GM23338 (cell line): ENCODE measurements around the gene INSL6. TPM values are rescaled to one million over a fixed set of nuclear protein-coding genes. Genes with fewer than 3 reads are reported as not detected.

Experiments
- ATAC-seq: fragments of 200-7000 bp; cut with Tn5 transposase; 3 replicates; pipeline ENCODE4 v1.9.1; 2020
- DNase-seq: peaks from one replicate; pipeline ENCODE4 v3.0.0-alpha.2; 2015; ENCODE audit warnings: low spot score
- H2AFZ ChIP-seq: fragments of 200-600 bp; sonication (generic); 2 replicates; pipeline ENCODE4 v1.8.0; 2016; ENCODE audit warnings: antibody characterized with exemption, mild to moderate bottlenecking, moderate library complexity
- H3F3A ChIP-seq: fragments of 200-600 bp; sonication (generic); replicated peaks from 2 replicates; pipeline ENCODE4 v1.8.0; 2017; ENCODE audit warnings: antibody characterized with exemption, mixed run types, low read depth
- H3K27ac ChIP-seq: fragments of 200-600 bp; sonication (generic); 2 replicates; pipeline ENCODE4 v1.6.1; 2016; ENCODE audit warnings: low read depth
- H3K27me3 ChIP-seq: fragments of 200-600 bp; sonication (generic); 2 replicates; pipeline ENCODE4 v1.8.0; 2016; ENCODE audit warnings: mild to moderate bottlenecking, mixed run types, moderate library complexity; ENCODE audit not compliant: insufficient read depth
- H3K36me3 ChIP-seq: fragments of 200-600 bp; sonication (generic); 2 replicates; pipeline ENCODE4 v1.8.0; 2016; ENCODE audit warnings: mild to moderate bottlenecking; ENCODE audit not compliant: insufficient read depth
- H3K4me1 ChIP-seq: fragments of 200-600 bp; sonication (generic); 2 replicates; pipeline ENCODE4 v1.8.0; 2016; ENCODE audit warnings: mild to moderate bottlenecking, moderate library complexity; ENCODE audit not compliant: insufficient read depth
- H3K4me2 ChIP-seq: fragments of 200-600 bp; sonication (generic); 2 replicates; pipeline ENCODE4 v1.7.1; 2017; ENCODE audit warnings: mixed run types
- H3K4me3 ChIP-seq: fragments of 200-600 bp; sonication (generic); 2 replicates; pipeline ENCODE4 v1.6.1; 2016; ENCODE audit warnings: mixed run types
- H3K79me2 ChIP-seq: fragments of 200-600 bp; sonication (generic); replicated peaks from 2 replicates; pipeline ENCODE4 v1.8.0; 2017; ENCODE audit warnings: mild to moderate bottlenecking; ENCODE audit not compliant: insufficient read depth
- H3K9me2 ChIP-seq: fragments of 200-600 bp; sonication (generic); 2 replicates; pipeline ENCODE4 v1.8.0; 2017; ENCODE audit not compliant: insufficient read depth
- H4K20me1 ChIP-seq: fragments of 200-600 bp; sonication (generic); replicated peaks from 2 replicates; pipeline ENCODE4 v1.8.0; 2017; ENCODE audit warnings: mild to moderate bottlenecking; ENCODE audit not compliant: insufficient read depth
- H3K27ac Mint-ChIP-seq: 2 replicates; pipeline ENCODE4 v1.8.0; 2020; ENCODE audit warnings: inconsistent platforms, mild to moderate bottlenecking, moderate library complexity, mixed read lengths
- H3K27me3 Mint-ChIP-seq: 3 replicates; pipeline ENCODE4 v1.8.0; 2022; ENCODE audit warnings: low read depth, mild to moderate bottlenecking, moderate library complexity, mixed read lengths, inconsistent platforms; ENCODE audit not compliant: insufficient read depth, poor library complexity
- H3K36me3 Mint-ChIP-seq: 3 replicates; pipeline ENCODE4 v1.8.0; 2021; ENCODE audit warnings: low read depth, mild to moderate bottlenecking, inconsistent platforms, moderate library complexity, mixed read lengths
- H3K4me1 Mint-ChIP-seq: 3 replicates; pipeline ENCODE4 v1.8.0; 2020; ENCODE audit warnings: mild to moderate bottlenecking, inconsistent platforms, mixed read lengths
- H3K4me3 Mint-ChIP-seq: 3 replicates; pipeline ENCODE4 v1.8.0; 2021; ENCODE audit warnings: moderate library complexity, mild to moderate bottlenecking, inconsistent platforms, mixed read lengths
- H3K9me3 Mint-ChIP-seq: 3 replicates; pipeline ENCODE4 v1.8.0; 2020; ENCODE audit warnings: moderate library complexity, mild to moderate bottlenecking, inconsistent platforms, mixed read lengths
- CREB1 ChIP-seq: fragments of 250-450 bp; sonication (Bioruptor Pico); IDR thresholded peaks from 2 replicates; pipeline ENCODE4 v1.5.0; 2020; ENCODE audit warnings: low read depth, mild to moderate bottlenecking, moderate library complexity
- EZH2 ChIP-seq: fragments of 200-600 bp; sonication (generic); IDR thresholded peaks from one replicate; pipeline ENCODE4 v1.8.0; 2017; ENCODE audit warnings: antibody characterized with exemption, mild to moderate bottlenecking, low read depth; ENCODE audit not compliant: unreplicated experiment
- EZH2phosphoT487 ChIP-seq: fragments of 200-600 bp; sonication (generic); IDR thresholded peaks from one replicate; pipeline ENCODE4 v1.8.1; 2018; ENCODE audit warnings: antibody characterized with exemption; ENCODE audit not compliant: unreplicated experiment
- JUNB ChIP-seq: IDR thresholded peaks from one replicate; pipeline ENCODE4 v1.6.1; 2016; ENCODE audit warnings: antibody characterized with exemption; ENCODE audit not compliant: unreplicated experiment
- NANOG ChIP-seq: IDR thresholded peaks from 2 replicates; pipeline ENCODE4 v1.6.1; 2016; ENCODE audit warnings: antibody characterized with exemption, borderline replicate concordance
- POLR2AphosphoS5 ChIP-seq: IDR thresholded peaks from 2 replicates; pipeline ENCODE4 v1.6.1; 2016; ENCODE audit warnings: antibody characterized with exemption, low read depth
- STAT1 ChIP-seq: IDR thresholded peaks from one replicate; pipeline ENCODE4 v1.6.1; 2016; ENCODE audit warnings: antibody characterized with exemption; ENCODE audit not compliant: unreplicated experiment
- ZNF114 ChIP-seq: fragments of 250-450 bp; sonication (Bioruptor Pico); IDR thresholded peaks from 2 replicates; pipeline ENCODE4 v1.5.0; 2020; ENCODE audit warnings: mild to moderate bottlenecking, moderate library complexity
- ZNF331 ChIP-seq: fragments of 250-450 bp; sonication (Bioruptor Pico); IDR thresholded peaks from 2 replicates; pipeline ENCODE4 v1.5.0; 2020; ENCODE audit warnings: low read depth, mild to moderate bottlenecking, moderate library complexity
- polyA plus RNA-seq: library from polyadenylated mRNA; unstranded; fragments of >200 nt; fragmentation: Nextera tagmentation; extraction: Ambion mirVana; gene quantifications from 2 replicates; pipeline ENCODE4 v1.2.1, GENCODE V29; 2016
- total RNA-seq: library from RNA; depleted of rRNA; stranded (reverse); fragments of >200 nt; shearing (Covaris generic); gene quantifications from 2 replicates; pipeline ENCODE4 v1.2.3, GENCODE V29; 2014
- TF ChIP-seq, protein P1 (sequence below): IDR thresholded peaks from 2 replicates; pipeline ENCODE4 v1.6.1; 2016; ENCODE audit warnings: antibody characterized with exemption
- TF ChIP-seq, protein P2 (sequence below): IDR thresholded peaks from one replicate; pipeline ENCODE4 v1.6.1; 2018; ENCODE audit warnings: antibody characterized with exemption; ENCODE audit not compliant: unreplicated experiment
- TF ChIP-seq, protein P3 (sequence below): fragments of 250-450 bp; sonication (Bioruptor Pico); IDR thresholded peaks from 2 replicates; pipeline ENCODE4 v1.5.0; 2020; ENCODE audit warnings: mild to moderate bottlenecking, moderate library complexity
- TF ChIP-seq, protein P4 (sequence below), 2 experiments: fragments of 200-600 bp in 1 of 2; sonication (generic) in 1 of 2; conservative IDR thresholded peaks; 2 replicates each; pipeline versions ENCODE4 v1.5.1 to v1.6.1; 2016 to 2017; ENCODE audit warnings: antibody characterized with exemption in 2 of 2, low read depth in 2 of 2, mild to moderate bottlenecking in 2 of 2, moderate library complexity in 1 of 2

The INSL6 gene
- total and polyA plus RNA-seq, 2 experiments from 2014 or later: not detected

DNA sequence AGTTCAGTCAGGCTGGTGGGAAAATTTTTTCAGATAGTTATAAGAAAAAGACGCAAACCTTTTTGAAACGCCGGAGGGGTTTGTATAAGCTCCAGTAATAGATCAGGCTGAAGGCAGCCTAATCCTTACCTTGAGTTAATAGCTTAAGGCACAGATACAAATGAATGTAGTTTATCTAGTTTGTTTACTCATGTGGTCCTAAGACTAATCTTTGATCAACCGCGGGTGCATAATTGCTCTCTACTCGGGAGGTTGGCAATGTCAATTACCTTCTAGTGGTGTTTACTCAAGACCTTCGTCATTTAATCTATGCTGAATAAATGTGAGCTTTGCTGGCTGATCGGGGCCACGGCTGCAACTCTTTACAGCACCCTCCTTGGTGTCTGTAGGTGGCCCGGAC is 45.1 kb upstream of the INSL6 start:
- Histone ChIP-seq H3K9me2 (no peaks in the 10 kb centered on the region; the same call in 1 of the 2 replicates), H3F3A (no peaks in the 10 kb centered on the region)
- TF ChIP-seq, protein P1, sequence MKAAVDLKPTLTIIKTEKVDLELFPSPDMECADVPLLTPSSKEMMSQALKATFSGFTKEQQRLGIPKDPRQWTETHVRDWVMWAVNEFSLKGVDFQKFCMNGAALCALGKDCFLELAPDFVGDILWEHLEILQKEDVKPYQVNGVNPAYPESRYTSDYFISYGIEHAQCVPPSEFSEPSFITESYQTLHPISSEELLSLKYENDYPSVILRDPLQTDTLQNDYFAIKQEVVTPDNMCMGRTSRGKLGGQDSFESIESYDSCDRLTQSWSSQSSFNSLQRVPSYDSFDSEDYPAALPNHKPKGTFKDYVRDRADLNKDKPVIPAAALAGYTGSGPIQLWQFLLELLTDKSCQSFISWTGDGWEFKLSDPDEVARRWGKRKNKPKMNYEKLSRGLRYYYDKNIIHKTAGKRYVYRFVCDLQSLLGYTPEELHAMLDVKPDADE: no peak
- TF ChIP-seq, protein P2, sequence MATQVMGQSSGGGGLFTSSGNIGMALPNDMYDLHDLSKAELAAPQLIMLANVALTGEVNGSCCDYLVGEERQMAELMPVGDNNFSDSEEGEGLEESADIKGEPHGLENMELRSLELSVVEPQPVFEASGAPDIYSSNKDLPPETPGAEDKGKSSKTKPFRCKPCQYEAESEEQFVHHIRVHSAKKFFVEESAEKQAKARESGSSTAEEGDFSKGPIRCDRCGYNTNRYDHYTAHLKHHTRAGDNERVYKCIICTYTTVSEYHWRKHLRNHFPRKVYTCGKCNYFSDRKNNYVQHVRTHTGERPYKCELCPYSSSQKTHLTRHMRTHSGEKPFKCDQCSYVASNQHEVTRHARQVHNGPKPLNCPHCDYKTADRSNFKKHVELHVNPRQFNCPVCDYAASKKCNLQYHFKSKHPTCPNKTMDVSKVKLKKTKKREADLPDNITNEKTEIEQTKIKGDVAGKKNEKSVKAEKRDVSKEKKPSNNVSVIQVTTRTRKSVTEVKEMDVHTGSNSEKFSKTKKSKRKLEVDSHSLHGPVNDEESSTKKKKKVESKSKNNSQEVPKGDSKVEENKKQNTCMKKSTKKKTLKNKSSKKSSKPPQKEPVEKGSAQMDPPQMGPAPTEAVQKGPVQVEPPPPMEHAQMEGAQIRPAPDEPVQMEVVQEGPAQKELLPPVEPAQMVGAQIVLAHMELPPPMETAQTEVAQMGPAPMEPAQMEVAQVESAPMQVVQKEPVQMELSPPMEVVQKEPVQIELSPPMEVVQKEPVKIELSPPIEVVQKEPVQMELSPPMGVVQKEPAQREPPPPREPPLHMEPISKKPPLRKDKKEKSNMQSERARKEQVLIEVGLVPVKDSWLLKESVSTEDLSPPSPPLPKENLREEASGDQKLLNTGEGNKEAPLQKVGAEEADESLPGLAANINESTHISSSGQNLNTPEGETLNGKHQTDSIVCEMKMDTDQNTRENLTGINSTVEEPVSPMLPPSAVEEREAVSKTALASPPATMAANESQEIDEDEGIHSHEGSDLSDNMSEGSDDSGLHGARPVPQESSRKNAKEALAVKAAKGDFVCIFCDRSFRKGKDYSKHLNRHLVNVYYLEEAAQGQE: no peak
- TF ChIP-seq STAT1 (no peak), NANOG (no peak), CREB1 (CRISPR knock-in tag) (no peak), EZH2 (no peak), EZH2phosphoT487 (no peak), POLR2AphosphoS5 (no peak), ZNF114 (CRISPR knock-in tag) (no peak), ZNF331 (CRISPR knock-in tag) (no peak), JUNB (no peak)
- TF ChIP-seq, protein P3, sequence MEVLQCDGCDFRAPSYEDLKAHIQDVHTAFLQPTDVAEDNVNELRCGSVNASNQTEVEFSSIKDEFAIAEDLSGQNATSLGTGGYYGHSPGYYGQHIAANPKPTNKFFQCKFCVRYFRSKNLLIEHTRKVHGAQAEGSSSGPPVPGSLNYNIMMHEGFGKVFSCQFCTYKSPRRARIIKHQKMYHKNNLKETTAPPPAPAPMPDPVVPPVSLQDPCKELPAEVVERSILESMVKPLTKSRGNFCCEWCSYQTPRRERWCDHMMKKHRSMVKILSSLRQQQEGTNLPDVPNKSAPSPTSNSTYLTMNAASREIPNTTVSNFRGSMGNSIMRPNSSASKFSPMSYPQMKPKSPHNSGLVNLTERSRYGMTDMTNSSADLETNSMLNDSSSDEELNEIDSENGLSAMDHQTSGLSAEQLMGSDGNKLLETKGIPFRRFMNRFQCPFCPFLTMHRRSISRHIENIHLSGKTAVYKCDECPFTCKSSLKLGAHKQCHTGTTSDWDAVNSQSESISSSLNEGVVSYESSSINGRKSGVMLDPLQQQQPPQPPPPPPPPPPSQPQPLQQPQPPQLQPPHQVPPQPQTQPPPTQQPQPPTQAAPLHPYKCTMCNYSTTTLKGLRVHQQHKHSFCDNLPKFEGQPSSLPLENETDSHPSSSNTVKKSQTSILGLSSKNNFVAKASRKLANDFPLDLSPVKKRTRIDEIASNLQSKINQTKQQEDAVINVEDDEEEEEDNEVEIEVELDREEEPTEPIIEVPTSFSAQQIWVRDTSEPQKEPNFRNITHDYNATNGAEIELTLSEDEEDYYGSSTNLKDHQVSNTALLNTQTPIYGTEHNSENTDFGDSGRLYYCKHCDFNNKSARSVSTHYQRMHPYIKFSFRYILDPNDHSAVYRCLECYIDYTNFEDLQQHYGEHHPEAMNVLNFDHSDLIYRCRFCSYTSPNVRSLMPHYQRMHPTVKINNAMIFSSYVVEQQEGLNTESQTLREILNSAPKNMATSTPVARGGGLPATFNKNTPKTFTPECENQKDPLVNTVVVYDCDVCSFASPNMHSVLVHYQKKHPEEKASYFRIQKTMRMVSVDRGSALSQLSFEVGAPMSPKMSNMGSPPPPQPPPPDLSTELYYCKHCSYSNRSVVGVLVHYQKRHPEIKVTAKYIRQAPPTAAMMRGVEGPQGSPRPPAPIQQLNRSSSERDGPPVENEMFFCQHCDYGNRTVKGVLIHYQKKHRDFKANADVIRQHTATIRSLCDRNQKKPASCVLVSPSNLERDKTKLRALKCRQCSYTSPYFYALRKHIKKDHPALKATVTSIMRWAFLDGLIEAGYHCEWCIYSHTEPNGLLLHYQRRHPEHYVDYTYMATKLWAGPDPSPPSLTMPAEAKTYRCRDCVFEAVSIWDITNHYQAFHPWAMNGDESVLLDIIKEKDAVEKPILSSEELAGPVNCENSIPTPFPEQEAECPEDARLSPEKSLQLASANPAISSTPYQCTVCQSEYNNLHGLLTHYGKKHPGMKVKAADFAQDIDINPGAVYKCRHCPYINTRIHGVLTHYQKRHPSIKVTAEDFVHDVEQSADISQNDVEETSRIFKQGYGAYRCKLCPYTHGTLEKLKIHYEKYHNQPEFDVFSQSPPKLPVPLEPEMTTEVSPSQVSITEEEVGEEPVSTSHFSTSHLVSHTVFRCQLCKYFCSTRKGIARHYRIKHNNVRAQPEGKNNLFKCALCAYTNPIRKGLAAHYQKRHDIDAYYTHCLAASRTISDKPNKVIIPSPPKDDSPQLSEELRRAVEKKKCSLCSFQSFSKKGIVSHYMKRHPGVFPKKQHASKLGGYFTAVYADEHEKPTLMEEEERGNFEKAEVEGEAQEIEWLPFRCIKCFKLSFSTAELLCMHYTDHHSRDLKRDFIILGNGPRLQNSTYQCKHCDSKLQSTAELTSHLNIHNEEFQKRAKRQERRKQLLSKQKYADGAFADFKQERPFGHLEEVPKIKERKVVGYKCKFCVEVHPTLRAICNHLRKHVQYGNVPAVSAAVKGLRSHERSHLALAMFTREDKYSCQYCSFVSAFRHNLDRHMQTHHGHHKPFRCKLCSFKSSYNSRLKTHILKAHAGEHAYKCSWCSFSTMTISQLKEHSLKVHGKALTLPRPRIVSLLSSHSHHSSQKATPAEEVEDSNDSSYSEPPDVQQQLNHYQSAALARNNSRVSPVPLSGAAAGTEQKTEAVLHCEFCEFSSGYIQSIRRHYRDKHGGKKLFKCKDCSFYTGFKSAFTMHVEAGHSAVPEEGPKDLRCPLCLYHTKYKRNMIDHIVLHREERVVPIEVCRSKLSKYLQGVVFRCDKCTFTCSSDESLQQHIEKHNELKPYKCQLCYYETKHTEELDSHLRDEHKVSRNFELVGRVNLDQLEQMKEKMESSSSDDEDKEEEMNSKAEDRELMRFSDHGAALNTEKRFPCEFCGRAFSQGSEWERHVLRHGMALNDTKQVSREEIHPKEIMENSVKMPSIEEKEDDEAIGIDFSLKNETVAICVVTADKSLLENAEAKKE: no peak
- TF ChIP-seq, protein P4, sequence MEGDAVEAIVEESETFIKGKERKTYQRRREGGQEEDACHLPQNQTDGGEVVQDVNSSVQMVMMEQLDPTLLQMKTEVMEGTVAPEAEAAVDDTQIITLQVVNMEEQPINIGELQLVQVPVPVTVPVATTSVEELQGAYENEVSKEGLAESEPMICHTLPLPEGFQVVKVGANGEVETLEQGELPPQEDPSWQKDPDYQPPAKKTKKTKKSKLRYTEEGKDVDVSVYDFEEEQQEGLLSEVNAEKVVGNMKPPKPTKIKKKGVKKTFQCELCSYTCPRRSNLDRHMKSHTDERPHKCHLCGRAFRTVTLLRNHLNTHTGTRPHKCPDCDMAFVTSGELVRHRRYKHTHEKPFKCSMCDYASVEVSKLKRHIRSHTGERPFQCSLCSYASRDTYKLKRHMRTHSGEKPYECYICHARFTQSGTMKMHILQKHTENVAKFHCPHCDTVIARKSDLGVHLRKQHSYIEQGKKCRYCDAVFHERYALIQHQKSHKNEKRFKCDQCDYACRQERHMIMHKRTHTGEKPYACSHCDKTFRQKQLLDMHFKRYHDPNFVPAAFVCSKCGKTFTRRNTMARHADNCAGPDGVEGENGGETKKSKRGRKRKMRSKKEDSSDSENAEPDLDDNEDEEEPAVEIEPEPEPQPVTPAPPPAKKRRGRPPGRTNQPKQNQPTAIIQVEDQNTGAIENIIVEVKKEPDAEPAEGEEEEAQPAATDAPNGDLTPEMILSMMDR (conservative IDR thresholded peaks at IDR 0.05; ENCODE audit: low read depth in 2 of 2): no peak

More for the DNA sequence above, 45.1 kb upstream of the INSL6 start:
- Histone ChIP-seq H4K20me1 (no peaks in the 10 kb centered on the region), H3K79me2 (no peaks in the 10 kb centered on the region), H2AFZ (no peak overlapping the region), H3K4me1 (no peaks in the 10 kb centered on the region), H3K27ac (no peak overlapping the region), H3K36me3 (no peaks in the 10 kb centered on the region), H3K4me2 (no peak overlapping the region), H3K27me3 (no peaks in the 10 kb centered on the region), H3K4me3 (no peak overlapping the region)
- Mint-ChIP-seq H3K4me3 (no peak overlapping the region), H3K27me3 (peaks cover 3% of the 10 kb centered on the region), H3K36me3 (no peaks in the 10 kb centered on the region; the same call in 2 of the 3 replicates), H3K9me3 (peaks cover 10% of the 10 kb centered on the region; the same call in 2 of the 3 replicates), H3K4me1 (no peaks in the 10 kb centered on the region), H3K27ac (no peak overlapping the region)
- DNase-seq (no peak), ATAC-seq (no peak)
